GM13977 (cell line): ENCODE data around the gene CD46.

Experiments
- DNase-seq: peaks from one replicate; pipeline ENCODE4 v3.0.0; 2012; ENCODE audit warnings: low spot score
- CTCF ChIP-seq: IDR thresholded peaks from 2 replicates; pipeline ENCODE4 v1.5.1; 2012; ENCODE audit warnings: mild to moderate bottlenecking, control low read depth; ENCODE audit not compliant: insufficient read depth; ENCODE audit errors: extremely low read depth, missing control alignments
- in situ Hi-C: fragments of 300-500 bp; cut with MboI; formaldehyde crosslinking; loops from one replicate; pipeline ENCODE4 v1.12.0; 2022; ENCODE audit warnings: low sequenced_read_pairs, low pct_unique_long_range_greater_than_20kb, mixed read lengths, inconsistent platforms; ENCODE audit not compliant: unreplicated experiment

The CD46 gene

GRCh38 chr1:207841901-207842300 lies 90.0 kb downstream of the CD46 start:
- no peak for DNase-seq
- in situ Hi-C loops, result no loop called here
- TF ChIP-seq CTCF, result no peak

- no peak for TF ChIP-seq CTCF
- DNase-seq, result no peak
- in situ Hi-C loops, result no loop called here
Measured at GRCh38 chr1:207842506-207842905, 90.7 kb downstream of the CD46 start.

GRCh38 chr1:207844371-207844770 lies 92.5 kb downstream of the CD46 start:
- TF ChIP-seq CTCF, result no peak
- in situ Hi-C loops, result no loop called here
- no peak for DNase-seq
